WTC11 (cell line): ENCODE results near the gene PSD. TPM values are rescaled to one million over a fixed set of nuclear protein-coding genes. Genes with fewer than 3 reads are reported as not detected.

Experiments
- AFF4 ChIP-seq: sonication (generic); formaldehyde crosslinking; IDR thresholded peaks from 2 replicates; pipeline ENCODE4 v1.8.1; 2023; ENCODE audit warnings: mild to moderate bottlenecking, missing genetic modification reagents, borderline replicate concordance
- ARID4B ChIP-seq: sonication (generic); formaldehyde crosslinking; IDR thresholded peaks from 2 replicates; pipeline ENCODE4 v1.8.0; 2023; ENCODE audit warnings: missing genetic modification reagents, mild to moderate bottlenecking, borderline replicate concordance
- ATF3 ChIP-seq: sonication (generic); formaldehyde crosslinking; conservative IDR thresholded peaks from 2 replicates; pipeline ENCODE4 v1.8.1; 2022; ENCODE audit warnings: mild to moderate bottlenecking, missing genetic modification reagents
- CDX4 ChIP-seq: fragments of 250-450 bp; sonication (Bioruptor Pico); IDR thresholded peaks from 2 replicates; pipeline ENCODE4 v1.9.0; 2021; ENCODE audit warnings: moderate library complexity, mild to moderate bottlenecking, inconsistent platforms, borderline replicate concordance
- E2F5 ChIP-seq: sonication (generic); formaldehyde crosslinking; IDR thresholded peaks from 2 replicates; pipeline ENCODE4 v1.8.1; 2022; ENCODE audit warnings: mild to moderate bottlenecking, moderate library complexity, missing genetic modification reagents
- ELF4 ChIP-seq: sonication (generic); formaldehyde crosslinking; IDR thresholded peaks from 2 replicates; pipeline ENCODE4 v1.8.1; 2022; ENCODE audit warnings: low read depth, mild to moderate bottlenecking, moderate library complexity, missing genetic modification reagents
- EMX1 ChIP-seq: fragments of 250-450 bp; sonication (Bioruptor Pico); IDR thresholded peaks from 2 replicates; pipeline ENCODE4 v1.8.0; 2021; ENCODE audit warnings: mild to moderate bottlenecking
- ETV6 ChIP-seq: sonication (generic); formaldehyde crosslinking; IDR thresholded peaks from 2 replicates; pipeline ENCODE4 v1.8.1; 2022; ENCODE audit warnings: mild to moderate bottlenecking, missing genetic modification reagents
- GABPB1 ChIP-seq: sonication (generic); formaldehyde crosslinking; IDR thresholded peaks from 2 replicates; pipeline ENCODE4 v1.8.1; 2023; ENCODE audit warnings: mild to moderate bottlenecking, missing genetic modification reagents
- GTF2I ChIP-seq: fragments of 250-450 bp; sonication (Bioruptor Pico); conservative IDR thresholded peaks from 2 replicates; pipeline ENCODE4 v1.4.0; 2021; ENCODE audit warnings: mild to moderate bottlenecking
- HMGXB4 ChIP-seq: sonication (generic); formaldehyde crosslinking; IDR thresholded peaks from 2 replicates; pipeline ENCODE4 v1.8.1; 2023; ENCODE audit warnings: mild to moderate bottlenecking, moderate library complexity, missing genetic modification reagents
- JAZF1 ChIP-seq: fragments of 250-450 bp; sonication (Bioruptor Pico); IDR thresholded peaks from 2 replicates; pipeline ENCODE4 v1.9.0; 2021; ENCODE audit warnings: moderate library complexity, mild to moderate bottlenecking, inconsistent platforms
- JUN ChIP-seq: sonication (generic); formaldehyde crosslinking; IDR thresholded peaks from 2 replicates; pipeline ENCODE4 v1.8.0; 2023; ENCODE audit warnings: mild to moderate bottlenecking, missing genetic modification reagents
- KAT7 ChIP-seq: sonication (generic); formaldehyde crosslinking; IDR thresholded peaks from 2 replicates; pipeline ENCODE4 v1.8.1; 2023; ENCODE audit warnings: missing genetic modification reagents, mild to moderate bottlenecking, borderline replicate concordance
- MXD4 ChIP-seq: fragments of 250-450 bp; sonication (Bioruptor Pico); IDR thresholded peaks from 2 replicates; pipeline ENCODE4 v1.8.0; 2021; ENCODE audit warnings: mild to moderate bottlenecking, moderate library complexity, borderline replicate concordance
- NR1H2 ChIP-seq: sonication (generic); formaldehyde crosslinking; IDR thresholded peaks from 2 replicates; pipeline ENCODE4 v1.9.0; 2021; ENCODE audit warnings: mild to moderate bottlenecking, moderate library complexity, missing genetic modification reagents
- NR3C1 ChIP-seq: sonication (generic); formaldehyde crosslinking; conservative IDR thresholded peaks from 2 replicates; pipeline ENCODE4 v1.8.1; 2023; ENCODE audit warnings: low read depth, mild to moderate bottlenecking, missing genetic modification reagents
- RELA ChIP-seq: sonication (generic); formaldehyde crosslinking; IDR thresholded peaks from 2 replicates; pipeline ENCODE4 v1.8.1; 2022; ENCODE audit warnings: missing genetic modification reagents, mild to moderate bottlenecking, borderline replicate concordance
- SMAD3 ChIP-seq: sonication (generic); formaldehyde crosslinking; IDR thresholded peaks from 2 replicates; pipeline ENCODE4 v1.8.0; 2022; ENCODE audit warnings: missing genetic modification reagents, mild to moderate bottlenecking, borderline replicate concordance
- SP1 ChIP-seq: sonication (generic); formaldehyde crosslinking; conservative IDR thresholded peaks from 2 replicates; pipeline ENCODE4 v1.8.1; 2022; ENCODE audit warnings: missing genetic modification reagents
- TEAD4 ChIP-seq: sonication (generic); formaldehyde crosslinking; IDR thresholded peaks from 2 replicates; pipeline ENCODE4 v1.8.0; 2022; ENCODE audit warnings: mild to moderate bottlenecking, missing genetic modification reagents
- USF1 ChIP-seq: sonication (generic); formaldehyde crosslinking; IDR thresholded peaks from 2 replicates; pipeline ENCODE4 v1.8.0; 2022; ENCODE audit warnings: mild to moderate bottlenecking, missing genetic modification reagents
- USF2 ChIP-seq: sonication (generic); formaldehyde crosslinking; IDR thresholded peaks from 2 replicates; pipeline ENCODE4 v1.8.1; 2023; ENCODE audit warnings: mild to moderate bottlenecking, missing genetic modification reagents, moderate library complexity
- ZNF416 ChIP-seq: fragments of 250-450 bp; sonication (Bioruptor Pico); IDR thresholded peaks from 2 replicates; pipeline ENCODE4 v1.9.0; 2021; ENCODE audit warnings: mild to moderate bottlenecking, inconsistent platforms
- ZNF671 ChIP-seq: fragments of 250-450 bp; sonication (Bioruptor Pico); IDR thresholded peaks from 2 replicates; pipeline ENCODE4 v1.8.0; 2021; ENCODE audit warnings: mild to moderate bottlenecking
- total RNA-seq: library from RNA; stranded (reverse); gene quantifications from 3 replicates; pipeline ENCODE4 v1.2.3, GENCODE V29; 2021

Gene PSD
- total RNA-seq, 1 experiment from 2014 or later, result 12.5 TPM

- TF ChIP-seq ZNF671 (no peak), JUN (CRISPR knock-in tag) (no peak), TEAD4 (CRISPR knock-in tag) (no peak), ARID4B (CRISPR knock-in tag) (peak; percentile 95), KAT7 (no peak; the same call in 1 of the 2 replicates), EMX1 (CRISPR knock-in tag) (no peak), GABPB1 (peak; percentile 7), ETV6 (CRISPR knock-in tag) (peak; percentile 62; the same call in 1 of the 2 replicates), GTF2I (CRISPR knock-in tag) (no peak), ELF4 (CRISPR knock-in tag) (no peak), AFF4 (peak; percentile 66; the same call in 1 of the 2 replicates), JAZF1 (CRISPR knock-in tag) (no peak), NR1H2 (CRISPR knock-in tag) (no peak), USF1 (CRISPR knock-in tag) (peak; percentile 52; the same call in 1 of the 2 replicates), ATF3 (no peak), SMAD3 (CRISPR knock-in tag) (peak; percentile 76; the same call in 1 of the 2 replicates), HMGXB4 (CRISPR knock-in tag) (no peak), MXD4 (no peak), NR3C1 (CRISPR knock-in tag) (0 out of 2 replicates have a peak, but pooled peaks have one; percentile 58), USF2 (CRISPR knock-in tag) (no peak; the same call in 1 of the 2 replicates), E2F5 (CRISPR knock-in tag) (no peak), SP1 (CRISPR knock-in tag) (peak; percentile 89), CDX4 (CRISPR knock-in tag) (no peak), RELA (CRISPR knock-in tag) (no peak), ZNF416 (no peak)
These were observed 2.3 kb upstream of the PSD start, which contains the start of gene FBXL15 (continued) for GRCh38 chr10:102420714-102421506.
